Panc1 (cell line): ENCODE results near the gene FH. TPM values are rescaled to one million over a fixed set of nuclear protein-coding genes. Genes with fewer than 3 reads are reported as not detected.
A peak's percentile ranks its signal among the peaks of the same experiment; 100 is the strongest.

Experiments
- ATAC-seq: fragments of 200-7000 bp; cut with Tn5 transposase; 2 replicates; pipeline ENCODE4 v1.9.1; 2020; ENCODE audit warnings: mild to moderate bottlenecking, moderate library complexity
- Bru-seq: library from RNA; stranded (reverse); fragments of 400-500 nt; gene quantifications from one replicate; lab custom pipeline; 2021; lab: Mats Ljungman, UMichigan
- BruChase-seq, 2 experiments: library from RNA; stranded (reverse); fragments of 400-500 nt; gene quantifications; one replicate each; lab custom pipeline; 2021; lab: Mats Ljungman, UMichigan
- BruUV-seq: library from RNA; stranded (reverse); fragments of 400-500 nt; replicated peaks from 2 replicates; lab custom pipeline; 2021; lab: Mats Ljungman, UMichigan
- CTCF ChIA-PET: fragments of 300-600 bp; sonication (Branson Sonifier 250); formaldehyde crosslinking; loops from one replicate; lab custom pipeline; 2022; ENCODE audit warnings: antibody characterized with exemption; lab: Charles Lee
- POLR2A ChIA-PET: fragments of 300-600 bp; sonication (Branson Sonifier 250); formaldehyde crosslinking; loops from one replicate; lab custom pipeline; 2022; ENCODE audit warnings: antibody characterized with exemption; lab: Charles Lee
- DNase-seq: peaks from one replicate; pipeline ENCODE4 v3.0.0-alpha.2; 2010; ENCODE audit warnings: low read depth, low spot score
- H3K27ac ChIP-seq: 2 replicates; pipeline ENCODE4 v1.5.1; 2011; ENCODE audit warnings: mild to moderate bottlenecking, low read length, inconsistent platforms
- H3K27me3 ChIP-seq: fragments of 200-500 bp; sonication (Bioruptor generic); 2 replicates; pipeline ENCODE4 v1.6.0; 2014; ENCODE audit warnings: low read length, inconsistent platforms; ENCODE audit not compliant: control insufficient read depth, insufficient read depth
- H3K36me3 ChIP-seq: fragments of 200-500 bp; sonication (Bioruptor generic); 2 replicates; pipeline ENCODE4 v1.5.1; 2014; ENCODE audit warnings: inconsistent platforms, mild to moderate bottlenecking, low read length, moderate library complexity; ENCODE audit not compliant: control insufficient read depth, insufficient read depth
- H3K4me1 ChIP-seq: 2 replicates; pipeline ENCODE4 v1.5.1; 2011; ENCODE audit warnings: inconsistent platforms, mild to moderate bottlenecking, low read length, moderate library complexity; ENCODE audit not compliant: control insufficient read depth, insufficient read depth
- H3K4me3 ChIP-seq, 2 experiments: 2 replicates each; pipeline ENCODE4 v1.5.1; 2011 to 2012; ENCODE audit warnings: low read depth in 2 of 2, low read length in 2 of 2, mild to moderate bottlenecking in 2 of 2, inconsistent platforms in 1 of 2, moderate library complexity in 1 of 2
- H3K9me3 ChIP-seq: fragments of 200-500 bp; sonication (Bioruptor generic); 2 replicates; pipeline ENCODE4 v1.5.1; 2014; ENCODE audit warnings: low read depth, mild to moderate bottlenecking, inconsistent platforms, low read length, moderate library complexity; ENCODE audit not compliant: control insufficient read depth, insufficient read depth
- CTCF ChIP-seq: fragments of 450-650 bp; IDR thresholded peaks from 2 replicates; pipeline ENCODE4 v1.5.1; 2017; ENCODE audit warnings: mild to moderate bottlenecking
- POLR2AphosphoS5 ChIP-seq: IDR thresholded peaks from 2 replicates; pipeline ENCODE4 v1.6.1; 2012; ENCODE audit warnings: mild to moderate bottlenecking, low read depth, low read length, moderate library complexity
- SIN3A ChIP-seq: IDR thresholded peaks from 2 replicates; pipeline ENCODE4 v1.6.1; 2012; ENCODE audit warnings: low read depth, mild to moderate bottlenecking, low read length, moderate library complexity, borderline replicate concordance; ENCODE audit not compliant: insufficient read depth
- TCF7L2 ChIP-seq: IDR thresholded peaks from 2 replicates; pipeline ENCODE4 v1.6.1; 2011; ENCODE audit warnings: mild to moderate bottlenecking, low read depth, low read length, inconsistent platforms
- in situ Hi-C: cut with HindIII; loops from 2 replicates; pipeline ENCODE4 v1.10.0; 2016; ENCODE audit warnings: low sequenced_read_pairs, low pct_unique_long_range_greater_than_20kb
- intact Hi-C: fragments of 100-400 bp; cut with micrococcal nuclease; formaldehyde crosslinking; loops from one replicate; pipeline ENCODE4 v1.10.0; 2022; ENCODE audit not compliant: unreplicated experiment
- long read RNA-seq: library from polyadenylated mRNA; unstranded; transcript quantifications from one replicate; pipeline ENCODE4 v2.0.0, GENCODE V29; 2021; ENCODE audit not compliant: unreplicated experiment
- polyA plus RNA-seq: library from polyadenylated mRNA; unstranded; fragments of >200 nt; gene quantifications from one replicate; pipeline ENCODE4 v1.2.1, GENCODE V29; 2012; ENCODE audit warnings: missing spikeins; ENCODE audit not compliant: insufficient read length
- total RNA-seq: library from RNA; stranded (reverse); gene quantifications from one replicate; pipeline ENCODE4 v1.2.1, GENCODE V29; 2021; ENCODE audit not compliant: unreplicated experiment
- TF ChIP-seq, protein P1 (sequence below), 2 experiments: IDR thresholded peaks; 2 replicates each; pipeline ENCODE4 v1.6.1; 2011 to 2012; ENCODE audit warnings: low read depth in 2 of 2, control low read depth in 1 of 2, low read length in 1 of 2, mild to moderate bottlenecking in 1 of 2, moderate library complexity in 1 of 2; ENCODE audit not compliant: insufficient read depth in 1 of 2

FH gene
- 87.1 TPM for total RNA-seq
- polyA plus RNA-seq = 81.4 TPM
- Bru-seq, nascent RNA = percentile 81 among the genes with signal in this experiment
- BruChase-seq, experiment 1, labeled RNA remaining after a 2-hour chase = percentile 68 among the genes with signal in this experiment
- percentile 80 among the genes with signal in this experiment for BruChase-seq, experiment 2, labeled RNA remaining after a 6-hour chase
- long read RNA-seq, transcript FH-201 (10 exons, 1,797 nt) = major isoform, 142 of 158 reads
- long read RNA-seq, partial matches to known transcripts = 9 of 158 reads
- long read RNA-seq, other reads (novel, unspliced or antisense) = 7 of 158 reads

DNA sequence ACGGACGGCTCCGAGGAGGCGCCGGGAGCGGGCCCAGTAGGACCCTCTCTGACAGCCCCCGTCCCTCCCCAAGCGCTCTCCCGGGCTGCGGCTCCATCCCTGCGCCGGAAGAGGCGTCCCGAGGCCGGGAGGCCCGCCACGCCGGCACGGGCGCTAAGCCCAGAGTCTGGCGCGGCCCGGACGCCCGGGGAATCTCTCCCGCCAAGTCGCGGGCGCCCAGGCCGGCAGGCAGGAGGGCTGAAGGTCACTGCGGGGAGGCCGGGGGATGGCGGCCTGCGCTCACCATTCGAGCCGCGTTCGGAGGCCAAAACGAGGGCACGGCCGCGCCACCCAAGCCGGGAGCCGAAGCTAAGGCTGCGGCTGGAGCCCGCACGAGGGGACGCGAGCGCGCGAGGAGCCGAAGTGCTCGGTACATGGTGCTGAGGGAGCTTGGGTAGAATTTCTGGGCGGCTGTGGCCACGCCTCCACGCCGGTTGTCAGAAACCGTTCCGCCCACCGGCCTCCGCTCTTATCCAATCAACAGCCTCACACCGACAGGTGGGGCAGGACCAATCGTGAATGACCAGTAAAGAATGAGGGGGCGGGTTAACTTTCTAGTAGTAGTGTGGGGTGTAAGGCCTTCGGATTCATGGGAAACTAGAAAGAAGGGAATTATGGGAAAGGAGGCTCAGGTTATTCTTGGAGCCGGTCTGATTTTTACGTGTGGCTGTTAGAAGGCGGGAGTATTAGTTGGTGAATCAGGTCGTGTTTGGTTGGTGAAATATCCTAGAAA, at the start of gene FH:
FH (minus strand) TSS at position 448 of the 772 bp plus-strand sequence; CDS start at position 415, 33 bp downstream.
- Histone ChIP-seq H3K36me3 (peaks cover 3% of the 10 kb centered on the region), H3K4me1 (peaks cover 12% of the 10 kb centered on the region), H3K9me3 (no peaks in the 10 kb centered on the region), H3K27me3 (no peaks in the 10 kb centered on the region), H3K4me3 (peak within 1 kb of the TSS; percentile 71 to 90), H3K27ac (peak within 1 kb of the TSS; percentile 84)
- in situ Hi-C loops = loop anchor here (10.0 kb wide), 1 partner anchor 95 kb away; no protein-coding TSS in a partner anchor
- DNase-seq = peak; percentile 94
- ChIA-PET POLR2A (interaction anchor here (0.6 kb wide), 1 partner anchor 31 kb away, joined by 3 read pairs; no protein-coding TSS in a partner anchor), CTCF (interaction anchor here (0.6 to 0.9 kb wide), 2 partner anchors 86 to 347 kb away, joined by 3 read pairs; no protein-coding TSS in a partner anchor)
- intact Hi-C loops = no loop called here
- peak; percentile 99 for ATAC-seq
- TF ChIP-seq SIN3A = 0 out of 2 replicates have a peak, but pooled peaks have one; percentile 55
- TF ChIP-seq, protein P1, sequence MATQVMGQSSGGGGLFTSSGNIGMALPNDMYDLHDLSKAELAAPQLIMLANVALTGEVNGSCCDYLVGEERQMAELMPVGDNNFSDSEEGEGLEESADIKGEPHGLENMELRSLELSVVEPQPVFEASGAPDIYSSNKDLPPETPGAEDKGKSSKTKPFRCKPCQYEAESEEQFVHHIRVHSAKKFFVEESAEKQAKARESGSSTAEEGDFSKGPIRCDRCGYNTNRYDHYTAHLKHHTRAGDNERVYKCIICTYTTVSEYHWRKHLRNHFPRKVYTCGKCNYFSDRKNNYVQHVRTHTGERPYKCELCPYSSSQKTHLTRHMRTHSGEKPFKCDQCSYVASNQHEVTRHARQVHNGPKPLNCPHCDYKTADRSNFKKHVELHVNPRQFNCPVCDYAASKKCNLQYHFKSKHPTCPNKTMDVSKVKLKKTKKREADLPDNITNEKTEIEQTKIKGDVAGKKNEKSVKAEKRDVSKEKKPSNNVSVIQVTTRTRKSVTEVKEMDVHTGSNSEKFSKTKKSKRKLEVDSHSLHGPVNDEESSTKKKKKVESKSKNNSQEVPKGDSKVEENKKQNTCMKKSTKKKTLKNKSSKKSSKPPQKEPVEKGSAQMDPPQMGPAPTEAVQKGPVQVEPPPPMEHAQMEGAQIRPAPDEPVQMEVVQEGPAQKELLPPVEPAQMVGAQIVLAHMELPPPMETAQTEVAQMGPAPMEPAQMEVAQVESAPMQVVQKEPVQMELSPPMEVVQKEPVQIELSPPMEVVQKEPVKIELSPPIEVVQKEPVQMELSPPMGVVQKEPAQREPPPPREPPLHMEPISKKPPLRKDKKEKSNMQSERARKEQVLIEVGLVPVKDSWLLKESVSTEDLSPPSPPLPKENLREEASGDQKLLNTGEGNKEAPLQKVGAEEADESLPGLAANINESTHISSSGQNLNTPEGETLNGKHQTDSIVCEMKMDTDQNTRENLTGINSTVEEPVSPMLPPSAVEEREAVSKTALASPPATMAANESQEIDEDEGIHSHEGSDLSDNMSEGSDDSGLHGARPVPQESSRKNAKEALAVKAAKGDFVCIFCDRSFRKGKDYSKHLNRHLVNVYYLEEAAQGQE (IDR thresholded peaks at IDR 0.05; ENCODE audit: insufficient read depth in 1 of 2, low read depth in 2 of 2, low read length in 1 of 2) = no peak
- TF ChIP-seq POLR2AphosphoS5 = peak; percentile 59; the same call in 1 of the 2 replicates
- no TSS peak for BruUV-seq

DNA sequence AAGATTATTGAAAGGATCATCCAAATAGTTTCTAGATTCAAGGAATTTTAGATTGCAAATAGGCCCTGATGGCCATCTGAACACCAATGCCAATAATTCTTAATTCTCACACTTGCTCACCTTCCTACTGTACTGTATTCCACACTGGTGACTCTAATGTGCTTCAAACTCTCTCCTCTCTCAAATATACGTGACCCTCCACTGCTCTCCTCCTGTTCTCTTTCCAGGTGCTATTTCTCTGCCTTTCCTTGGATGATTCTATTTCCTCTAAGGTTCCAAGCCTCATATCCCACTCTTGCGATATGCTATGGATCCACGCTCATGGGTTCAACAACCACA, 41.3 kb upstream of the FH start:
- TF ChIP-seq SIN3A = no peak
- TF ChIP-seq, protein P1 (IDR thresholded peaks at IDR 0.05; ENCODE audit: insufficient read depth in 1 of 2, low read depth in 2 of 2, low read length in 1 of 2) = no peak
- TF ChIP-seq CTCF = no peak
- no peak for TF ChIP-seq TCF7L2
- no peak for TF ChIP-seq POLR2AphosphoS5
- intact Hi-C loops = no loop called here
- no peak overlapping the region for H3K27ac ChIP-seq
- in situ Hi-C loops = no loop called here
- no peaks in the 10 kb centered on the region for H3K9me3 ChIP-seq
- ChIA-PET CTCF (no interaction called here), POLR2A (no interaction called here)
- ATAC-seq (no peak; the same call in 1 of the 2 replicates), DNase-seq (no peak)
- H3K4me3 ChIP-seq = no peak overlapping the region
- H3K27me3 ChIP-seq = no peaks in the 10 kb centered on the region
- no peaks in the 10 kb centered on the region for H3K36me3 ChIP-seq
- BruUV-seq = no TSS peak
- H3K4me1 ChIP-seq = peaks cover 2% of the 10 kb centered on the region; the same call in 1 of the 2 replicates
